Measurements from ENCODE around the gene SSR1. TPM values are rescaled to one million over a fixed set of nuclear protein-coding genes. Genes with fewer than 3 reads are reported as not detected.
"Not testable (repeated sequence)": the region's sequence is repeated elsewhere in the genome, so short reads cannot be mapped to it uniquely, and the experiment has no call there.

The SSR1 gene
- total RNA-seq, 4 donors from 2014 or later, result 26.6 to 65.7 (median 36.8) TPM

DNA sequence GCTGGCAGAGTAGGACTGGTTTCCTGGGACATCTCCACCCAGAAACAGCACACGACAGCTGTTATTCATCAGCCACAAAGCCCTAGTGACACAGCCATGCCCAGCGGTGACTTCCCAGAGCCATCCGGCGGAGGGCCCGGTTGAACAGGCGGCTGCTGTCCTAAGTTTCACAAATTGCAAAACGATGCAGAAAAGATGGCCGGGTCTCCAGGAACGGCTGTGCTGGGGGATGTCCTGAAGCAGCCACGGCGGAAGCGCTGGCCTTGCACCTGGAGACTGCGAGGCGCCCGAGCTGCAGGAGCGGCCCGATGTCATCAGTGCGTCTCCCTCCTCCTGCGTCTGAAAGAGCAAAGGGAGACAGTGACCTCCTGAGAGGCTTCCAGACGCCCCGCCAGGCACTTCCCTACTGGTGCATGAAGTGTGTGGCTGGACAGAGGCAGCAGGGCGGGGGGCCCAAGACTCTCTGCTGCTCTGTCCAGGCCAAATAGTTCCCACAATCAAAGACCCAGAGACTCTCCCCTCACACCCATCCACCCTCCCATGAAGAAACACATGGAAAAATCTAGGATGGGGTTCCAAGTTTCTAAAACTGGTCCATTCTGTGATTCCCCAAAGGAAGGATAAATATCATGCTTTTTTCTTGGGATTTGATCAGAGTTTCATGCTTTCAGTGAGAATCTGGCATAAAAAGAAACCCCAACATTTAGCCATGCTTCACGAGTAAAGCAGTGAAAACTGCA is 44.0 kb downstream of the SSR1 start:
- no peak for TF ChIP-seq POLR2A (IDR thresholded peaks at IDR 0.05)
- TF ChIP-seq, protein P1, sequence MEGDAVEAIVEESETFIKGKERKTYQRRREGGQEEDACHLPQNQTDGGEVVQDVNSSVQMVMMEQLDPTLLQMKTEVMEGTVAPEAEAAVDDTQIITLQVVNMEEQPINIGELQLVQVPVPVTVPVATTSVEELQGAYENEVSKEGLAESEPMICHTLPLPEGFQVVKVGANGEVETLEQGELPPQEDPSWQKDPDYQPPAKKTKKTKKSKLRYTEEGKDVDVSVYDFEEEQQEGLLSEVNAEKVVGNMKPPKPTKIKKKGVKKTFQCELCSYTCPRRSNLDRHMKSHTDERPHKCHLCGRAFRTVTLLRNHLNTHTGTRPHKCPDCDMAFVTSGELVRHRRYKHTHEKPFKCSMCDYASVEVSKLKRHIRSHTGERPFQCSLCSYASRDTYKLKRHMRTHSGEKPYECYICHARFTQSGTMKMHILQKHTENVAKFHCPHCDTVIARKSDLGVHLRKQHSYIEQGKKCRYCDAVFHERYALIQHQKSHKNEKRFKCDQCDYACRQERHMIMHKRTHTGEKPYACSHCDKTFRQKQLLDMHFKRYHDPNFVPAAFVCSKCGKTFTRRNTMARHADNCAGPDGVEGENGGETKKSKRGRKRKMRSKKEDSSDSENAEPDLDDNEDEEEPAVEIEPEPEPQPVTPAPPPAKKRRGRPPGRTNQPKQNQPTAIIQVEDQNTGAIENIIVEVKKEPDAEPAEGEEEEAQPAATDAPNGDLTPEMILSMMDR (IDR thresholded peaks at IDR 0.05), result no peak
- Histone ChIP-seq H3K36me3 (no peaks in the 10 kb centered on the region), H3K27me3 (no peaks in the 10 kb centered on the region), H3K9me3 (no peaks in the 10 kb centered on the region), H3K4me1 (no peaks in the 10 kb centered on the region), H3K4me3 (no peak overlapping the region), H3K27ac (no peak overlapping the region)
- DNase-seq, result no peak

DNA sequence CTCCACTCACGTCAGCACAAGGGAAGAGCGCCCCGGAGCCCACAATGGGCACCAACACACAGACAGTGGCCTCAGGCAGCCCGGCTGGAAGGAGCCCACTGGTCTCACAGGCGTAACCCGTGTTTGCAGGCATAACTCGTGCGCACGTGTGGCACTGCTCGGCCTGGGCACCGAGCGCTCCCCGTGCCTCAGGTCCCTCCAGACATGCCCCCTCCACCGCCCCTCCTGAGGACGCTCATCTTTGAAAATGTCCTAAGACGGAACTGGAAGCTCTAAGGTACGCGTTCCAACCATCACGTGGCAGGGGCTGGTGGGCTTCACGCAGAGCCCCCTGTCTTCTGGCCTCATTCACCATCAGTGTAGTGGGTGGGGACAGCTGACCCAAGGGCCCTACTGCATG is 44.6 kb downstream of the SSR1 start:
- Histone ChIP-seq H3K4me3 (no peak overlapping the region), H3K36me3 (no peaks in the 10 kb centered on the region), H3K27me3 (no peaks in the 10 kb centered on the region), H3K27ac (no peak overlapping the region), H3K4me1 (no peaks in the 10 kb centered on the region), H3K9me3 (no peaks in the 10 kb centered on the region)
- no peak for TF ChIP-seq POLR2A (IDR thresholded peaks at IDR 0.05)
- TF ChIP-seq, protein P1 (IDR thresholded peaks at IDR 0.05), result no peak
- DNase-seq, result no peak

DNA sequence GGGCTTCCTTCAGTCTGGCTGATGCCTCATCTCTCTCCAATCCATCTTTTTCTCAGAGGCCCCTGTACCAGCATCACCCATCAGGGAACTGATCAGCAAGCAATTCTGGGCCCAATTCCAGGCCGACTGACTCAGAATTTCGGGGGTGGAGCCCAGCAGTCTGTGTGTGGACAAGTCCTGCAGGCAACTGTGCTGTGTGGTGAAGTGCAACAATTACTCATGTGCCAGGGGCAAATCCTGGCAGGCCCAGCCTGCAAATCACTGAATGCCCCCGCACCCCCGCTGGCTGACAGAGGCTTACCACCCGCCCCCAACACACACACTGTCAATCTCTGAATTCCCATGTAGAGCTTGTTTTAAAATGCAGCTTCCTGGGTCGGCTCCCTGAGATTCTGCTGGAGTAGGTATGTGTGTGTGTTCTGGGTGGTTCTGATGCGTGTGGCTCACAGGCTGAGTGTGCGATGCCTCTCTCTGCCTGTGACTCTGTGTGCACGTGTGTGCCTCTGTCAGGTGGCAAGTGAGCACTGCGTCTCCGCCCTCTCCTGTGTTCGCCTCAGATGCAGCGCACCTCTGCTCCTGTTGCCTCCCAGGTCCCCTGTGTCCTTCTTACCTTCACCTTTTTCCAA is 45.4 kb downstream of the SSR1 start:
- no peaks in the 10 kb centered on the region for H3K36me3 ChIP-seq
- H3K9me3 ChIP-seq, result no peaks in the 10 kb centered on the region
- no peak overlapping the region for H3K27ac ChIP-seq
- H3K27me3 ChIP-seq, result no peaks in the 10 kb centered on the region
- no peaks in the 10 kb centered on the region for H3K4me1 ChIP-seq
- TF ChIP-seq POLR2A (IDR thresholded peaks at IDR 0.05), result no peak
- TF ChIP-seq, protein P1 (IDR thresholded peaks at IDR 0.05), result no peak
- DNase-seq, result peak in 1 of 3 donors; percentile 58
- H3K4me3 ChIP-seq, result no peak overlapping the region

DNA sequence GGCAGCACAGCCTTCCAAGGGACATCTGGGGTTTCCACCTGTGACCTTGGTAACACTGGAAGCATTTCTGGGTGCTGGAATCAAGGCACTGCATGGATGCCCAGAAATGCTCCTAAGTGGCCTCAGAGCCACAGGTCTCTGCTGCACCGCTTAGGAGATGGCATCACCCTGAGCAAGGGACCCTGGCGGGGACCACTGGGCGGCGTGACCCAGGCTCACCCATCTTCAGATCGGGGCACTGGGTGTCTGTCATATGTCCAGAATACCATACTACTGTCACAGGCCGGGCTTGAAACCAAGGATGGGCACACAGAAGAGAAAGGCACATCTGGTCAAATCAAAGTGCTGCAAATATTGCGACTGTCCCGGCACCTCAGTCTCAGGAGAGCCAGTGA is 45.9 kb downstream of the SSR1 start:
- no peaks in the 10 kb centered on the region for H3K36me3 ChIP-seq
- no peak for DNase-seq
- H3K27me3 ChIP-seq, result no peaks in the 10 kb centered on the region
- no peak overlapping the region for H3K4me3 ChIP-seq
- TF ChIP-seq, protein P1 (IDR thresholded peaks at IDR 0.05), result no peak
- no peak for TF ChIP-seq POLR2A (IDR thresholded peaks at IDR 0.05)
- no peak overlapping the region for H3K27ac ChIP-seq
- H3K4me1 ChIP-seq, result peaks cover 0 to under 1% (median 0%) of the 10 kb centered on the region in 4 donors
- no peaks in the 10 kb centered on the region for H3K9me3 ChIP-seq

DNA sequence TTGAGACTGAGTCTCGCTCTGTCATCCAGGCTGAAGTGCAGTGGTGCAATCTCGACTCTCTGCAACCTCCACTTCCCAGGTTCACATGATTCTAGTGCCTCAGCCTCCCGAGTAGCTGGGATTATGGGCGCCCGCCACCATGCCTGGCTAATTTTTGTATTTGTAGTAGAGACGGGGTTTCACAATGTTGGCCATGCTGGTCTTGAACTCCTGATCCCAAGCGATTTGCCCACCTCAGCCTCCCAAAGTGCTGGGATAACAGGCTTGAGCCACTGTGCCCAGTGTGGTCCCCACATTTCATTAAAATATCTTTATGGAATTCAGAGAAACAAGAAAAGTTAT is 47.6 kb downstream of the SSR1 start:
- H3K9me3 ChIP-seq, H3K27me3 ChIP-seq, H3K27ac ChIP-seq, H3K36me3 ChIP-seq, H3K4me3 ChIP-seq: not testable (repeated sequence)
- DNase-seq, result peak in 1 of 3 donors; percentile 12
- H3K4me1 ChIP-seq, result peaks cover 0 to 12% (median 3%) of the 10 kb centered on the region in 4 donors

DNA sequence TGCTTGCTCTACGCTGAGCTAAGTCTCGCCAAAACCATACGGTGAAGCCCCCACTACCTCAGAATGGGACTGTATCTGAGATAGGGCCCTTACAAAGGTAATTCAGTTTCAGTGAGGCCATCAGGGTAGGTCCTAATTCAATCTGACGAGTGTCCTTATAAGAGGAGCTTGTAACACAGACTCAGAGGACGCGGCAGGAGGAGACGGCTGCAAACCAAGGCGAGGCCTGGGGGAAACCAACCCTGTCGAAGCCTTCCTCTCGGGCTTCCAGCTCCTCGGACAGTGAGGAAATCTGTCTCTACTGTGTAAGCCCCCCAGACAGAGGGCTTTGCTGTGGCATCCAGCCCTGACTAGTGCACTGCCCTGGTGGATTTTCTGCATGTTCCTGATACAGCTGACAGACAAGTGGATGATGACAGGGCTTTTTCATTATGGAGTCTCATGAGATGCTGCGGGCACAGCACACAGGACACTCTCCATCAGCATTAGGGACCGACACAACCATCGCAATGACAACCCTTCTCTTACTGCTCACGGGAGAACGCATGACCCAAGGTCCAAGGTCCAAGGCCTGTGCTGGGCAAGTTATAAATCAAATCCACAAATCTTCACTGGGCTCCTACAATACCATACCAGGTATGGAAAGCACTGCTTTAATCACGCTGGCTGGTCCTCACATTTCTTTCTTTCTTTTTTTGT is 48.2 kb downstream of the SSR1 start:
- no peaks in the 10 kb centered on the region for H3K27me3 ChIP-seq
- no peaks in the 10 kb centered on the region for H3K36me3 ChIP-seq
- no peak overlapping the region for H3K27ac ChIP-seq
- peak in 1 of 3 donors; percentile 57 for DNase-seq
- H3K9me3 ChIP-seq, result no peaks in the 10 kb centered on the region
- peaks cover 0 to 12% (median 3%) of the 10 kb centered on the region in 4 donors for H3K4me1 ChIP-seq
- no peak overlapping the region for H3K4me3 ChIP-seq
- no peak for TF ChIP-seq POLR2A (IDR thresholded peaks at IDR 0.05)
- TF ChIP-seq, protein P1 (IDR thresholded peaks at IDR 0.05), result no peak

Data from Peyer's patch (tissue), 4 donors.